Peyer's patch (tissue), 4 donors: ENCODE measurements around the gene FBXL16.

Source experiments
- POLR2A ChIP-seq, 2 donors: fragments of 450-650 bp; IDR thresholded peaks; one replicate each; pipeline ENCODE4 v1.5.1; 2017; ENCODE audit warnings: antibody characterized with exemption in 2 of 2, mild to moderate bottlenecking in 2 of 2, moderate library complexity in 2 of 2
- TF ChIP-seq, protein P1 (sequence below), 6 experiments: fragments of 450-650 bp in 4 of 6; fragments of 200-600 bp in 2 of 6; sonication (generic) in 1 of 6; IDR thresholded peaks; one replicate each; pipeline ENCODE4 v1.5.1; 2017 to 2019; ENCODE audit warnings: antibody characterized with exemption in 6 of 6, mild to moderate bottlenecking in 3 of 6, moderate library complexity in 1 of 6

- TF ChIP-seq, protein P1, sequence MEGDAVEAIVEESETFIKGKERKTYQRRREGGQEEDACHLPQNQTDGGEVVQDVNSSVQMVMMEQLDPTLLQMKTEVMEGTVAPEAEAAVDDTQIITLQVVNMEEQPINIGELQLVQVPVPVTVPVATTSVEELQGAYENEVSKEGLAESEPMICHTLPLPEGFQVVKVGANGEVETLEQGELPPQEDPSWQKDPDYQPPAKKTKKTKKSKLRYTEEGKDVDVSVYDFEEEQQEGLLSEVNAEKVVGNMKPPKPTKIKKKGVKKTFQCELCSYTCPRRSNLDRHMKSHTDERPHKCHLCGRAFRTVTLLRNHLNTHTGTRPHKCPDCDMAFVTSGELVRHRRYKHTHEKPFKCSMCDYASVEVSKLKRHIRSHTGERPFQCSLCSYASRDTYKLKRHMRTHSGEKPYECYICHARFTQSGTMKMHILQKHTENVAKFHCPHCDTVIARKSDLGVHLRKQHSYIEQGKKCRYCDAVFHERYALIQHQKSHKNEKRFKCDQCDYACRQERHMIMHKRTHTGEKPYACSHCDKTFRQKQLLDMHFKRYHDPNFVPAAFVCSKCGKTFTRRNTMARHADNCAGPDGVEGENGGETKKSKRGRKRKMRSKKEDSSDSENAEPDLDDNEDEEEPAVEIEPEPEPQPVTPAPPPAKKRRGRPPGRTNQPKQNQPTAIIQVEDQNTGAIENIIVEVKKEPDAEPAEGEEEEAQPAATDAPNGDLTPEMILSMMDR (IDR thresholded peaks at IDR 0.05) = no peak
- no peak for TF ChIP-seq POLR2A (IDR thresholded peaks at IDR 0.05)
Observed at GRCh38 chr16:739560-740458, 34.2 kb upstream of the FBXL16 start.
